Cardiac atrium fibroblast (primary cell): ENCODE results near the gene ZMYM3. TPM values are rescaled to one million over a fixed set of nuclear protein-coding genes. Genes with fewer than 3 reads are reported as not detected.

Source experiments
- total RNA-seq: library from RNA; depleted of rRNA; stranded (reverse); fragments of >200 nt; gene quantifications from 2 replicates; pipeline ENCODE4 v1.2.3, GENCODE V29; 2015

Gene ZMYM3
- 12.8 and 16.8 TPM in 2 replicates for total RNA-seq

GRCh38 chrX:71254092-71254963 lies at the start of gene ZMYM3:
Gene ZMYM3, minus strand, starts transcription at chrX:71254140. Its CDS starts 885 bp downstream, at chrX:71253255.

DNA sequence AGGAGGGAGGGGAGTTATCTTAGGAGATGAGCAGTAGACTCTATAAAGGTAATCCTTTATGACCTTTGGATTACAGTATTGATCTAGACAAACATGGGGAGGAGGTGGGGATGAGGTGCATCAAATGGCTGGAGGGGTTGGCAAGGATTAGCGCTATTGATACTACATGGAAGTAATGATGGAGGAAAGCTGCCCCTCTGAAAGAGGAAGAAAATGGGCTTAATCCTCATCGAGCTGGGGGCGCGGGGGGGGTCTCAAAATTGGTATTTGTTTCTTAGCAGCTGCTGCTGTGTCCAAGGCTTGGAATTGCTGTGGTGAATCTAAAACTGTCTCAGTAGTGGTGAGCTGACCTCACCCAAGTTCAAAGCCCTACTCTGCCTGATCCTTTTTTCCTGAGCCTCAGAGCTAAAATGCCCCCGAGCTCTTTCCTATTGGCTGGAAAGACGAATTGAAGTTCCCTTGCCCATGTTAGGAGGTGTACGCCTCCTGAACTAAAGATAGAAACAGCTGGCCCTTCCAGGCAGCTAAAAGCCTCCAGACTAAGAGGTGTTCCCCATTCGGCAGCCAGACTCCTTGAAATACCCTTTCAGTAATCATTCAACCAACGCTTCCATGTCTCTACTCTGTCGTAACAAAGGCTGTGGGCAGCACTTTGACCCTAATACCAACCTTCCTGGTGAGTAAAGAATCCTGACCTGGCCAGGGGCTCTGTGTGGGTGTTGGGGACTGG lies 47.4 kb upstream of the ZMYM3 start, which contains the start of gene ITGB1BP2:
Gene ITGB1BP2, plus strand, starts transcription at position 556 of the 730 bp plus-strand sequence. Its CDS starts 57 bp downstream, at position 613.

DNA sequence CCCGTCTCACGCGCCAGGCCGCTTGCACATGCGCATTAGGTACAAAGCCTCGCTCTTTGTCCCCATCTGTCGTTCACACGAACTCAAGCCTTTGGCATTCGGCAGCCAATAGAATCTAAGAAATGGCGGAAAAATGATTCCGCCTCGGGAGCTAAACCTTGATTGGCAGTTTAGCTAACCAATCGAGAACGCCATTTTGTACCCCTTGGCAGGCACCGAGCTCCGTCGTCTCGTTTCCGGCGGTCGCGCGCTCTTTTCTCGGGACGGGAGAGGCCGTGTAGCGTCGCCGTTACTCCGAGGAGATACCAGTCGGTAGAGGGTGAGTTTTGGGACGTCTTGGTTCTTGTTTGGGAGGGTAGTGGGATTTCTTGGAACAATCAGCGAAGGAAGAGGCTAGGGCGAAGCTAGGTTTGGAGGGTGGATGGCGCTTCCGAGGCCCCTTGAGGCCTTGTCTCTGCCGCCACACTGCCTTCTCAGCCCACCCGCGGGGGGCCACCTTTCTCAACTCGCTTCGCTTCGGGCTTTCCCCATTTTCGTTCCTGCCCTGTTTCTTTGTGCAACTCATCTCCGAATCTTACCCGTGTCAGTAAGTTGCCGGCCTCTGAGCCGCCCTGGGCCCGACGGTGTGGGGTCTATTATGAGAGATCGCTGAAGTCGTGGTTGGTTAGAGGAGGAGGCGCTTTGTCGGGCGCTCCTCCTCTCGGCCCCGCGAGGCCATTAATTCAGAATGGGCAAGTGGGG lies 29.6 kb upstream of the ZMYM3 start, which contains the start of gene NONO:
Gene NONO, plus strand, starts transcription at position 233 of the 741 bp plus-strand sequence. CDS start 7,003 bp downstream, outside the sequence.

GRCh38 chrX:71222929-71223328 lies 31.0 kb downstream of the ZMYM3 start, which contains the start of gene GJB1:
Gene GJB1, plus strand, starts transcription at chrX:71223224. Its CDS starts 484 bp downstream, at chrX:71223708.

Other genes with a start within 250 kb of the ZMYM3 start
- gene SNX12, start 185.8 kb downstream of the ZMYM3 start, total RNA-seq: 63.3 and 69.7 TPM in 2 replicates
- 2.7 and 4.7 TPM in 2 replicates for gene FOXO4, start 158.3 kb downstream of the ZMYM3 start, total RNA-seq
- gene CXorf65, start 147.4 kb downstream of the ZMYM3 start, total RNA-seq: not detected in 2 replicates
- gene IL2RG, start 142.6 kb downstream of the ZMYM3 start, total RNA-seq: not detected in 2 replicates
- 13.0 and 22.8 TPM in 2 replicates for gene MED12, start 135.5 kb downstream of the ZMYM3 start, total RNA-seq
- 0.16 TPM in 1 of 2 replicates, not detected in the other for gene NLGN3, start 109.3 kb downstream of the ZMYM3 start, total RNA-seq
- not detected in 2 replicates for gene GJB1, start 30.9 kb downstream of the ZMYM3 start, total RNA-seq
- gene NONO, start 29.5 kb upstream of the ZMYM3 start, total RNA-seq: 235 and 253 TPM in 2 replicates
- gene ITGB1BP2, start 47.6 kb upstream of the ZMYM3 start, total RNA-seq: 1.3 TPM in 1 of 2 replicates, not detected in the other
- 12.8 and 18.8 TPM in 2 replicates for gene TAF1, start 112.2 kb upstream of the ZMYM3 start, total RNA-seq